Parathyroid adenoma (tissue), 2 donors: Measurements from ENCODE around the gene ARSB.

ENCODE experiments used
- H2AFZ ChIP-seq: fragments of 300-600 bp; sonication (generic); one replicate; pipeline ENCODE4 v1.7.0; 2017; ENCODE audit warnings: antibody characterized with exemption, mild to moderate bottlenecking
- H3K27ac ChIP-seq: fragments of 300-600 bp; sonication (generic); one replicate; pipeline ENCODE4 v1.7.0; 2017
- H3K27me3 ChIP-seq: fragments of 300-600 bp; sonication (generic); one replicate; pipeline ENCODE4 v1.7.0; 2017; ENCODE audit warnings: low read length; ENCODE audit not compliant: control insufficient read depth, insufficient read depth
- H3K36me3 ChIP-seq: fragments of 300-600 bp; sonication (generic); one replicate; pipeline ENCODE4 v1.7.0; 2017; ENCODE audit warnings: low read length; ENCODE audit not compliant: control insufficient read depth, insufficient read depth
- H3K4me1 ChIP-seq: fragments of 300-600 bp; sonication (generic); one replicate; pipeline ENCODE4 v1.7.0; 2017; ENCODE audit warnings: control low read depth
- H3K4me2 ChIP-seq: fragments of 300-600 bp; sonication (generic); one replicate; pipeline ENCODE4 v1.7.0; 2017; ENCODE audit warnings: low read length
- H3K4me3 ChIP-seq: fragments of 300-600 bp; sonication (generic); one replicate; pipeline ENCODE4 v1.7.0; 2017; ENCODE audit warnings: low read depth, low read length
- H3K79me2 ChIP-seq: fragments of 300-600 bp; sonication (generic); one replicate; pipeline ENCODE4 v1.7.0; 2017; ENCODE audit warnings: control low read depth
- H3K9ac ChIP-seq: fragments of 300-600 bp; sonication (generic); one replicate; pipeline ENCODE4 v1.7.0; 2017; ENCODE audit warnings: mild to moderate bottlenecking
- H3K9me3 ChIP-seq: fragments of 300-600 bp; sonication (generic); one replicate; pipeline ENCODE4 v1.7.0; 2017; ENCODE audit warnings: low read length; ENCODE audit not compliant: control insufficient read depth
- TF ChIP-seq, protein P1 (sequence below): fragments of 300-600 bp; sonication (generic); IDR thresholded peaks from one replicate; pipeline ENCODE4 v1.7.0; 2017; ENCODE audit warnings: antibody characterized with exemption, mild to moderate bottlenecking
- donor health status: primary hyperparathyroidism.

The ARSB gene

DNA sequence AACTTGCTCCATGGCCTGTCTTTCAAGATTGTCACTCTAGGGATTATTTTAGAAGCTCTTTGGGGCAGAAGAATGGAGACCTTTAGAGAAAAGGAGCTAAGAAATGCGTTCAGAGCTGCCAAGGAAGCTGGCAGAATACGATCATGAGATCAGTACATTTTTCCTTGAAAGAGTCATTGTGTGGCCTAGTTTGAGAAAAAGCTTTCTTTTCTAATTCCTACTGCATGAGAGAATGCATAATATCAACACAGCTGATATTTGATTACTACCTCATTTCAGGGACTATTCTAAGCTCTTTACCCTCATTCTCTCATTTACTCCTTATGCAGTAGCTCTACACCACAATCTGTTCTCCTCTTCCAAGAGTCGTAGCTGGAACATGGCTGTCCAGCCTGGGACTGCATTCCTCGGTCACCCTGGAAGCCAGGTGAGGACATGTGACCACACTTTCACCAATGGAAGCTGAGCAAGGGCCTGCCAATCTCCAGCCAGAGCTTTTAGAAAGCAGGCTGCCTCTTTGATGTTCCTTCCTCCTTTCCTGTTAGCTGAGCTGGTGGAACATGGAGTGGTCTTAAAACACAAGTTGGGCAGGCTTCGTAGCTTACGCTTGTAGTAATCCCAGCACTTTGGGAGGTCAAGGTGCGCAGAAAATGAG is 237.3 kb downstream of the ARSB start:
- no peak overlapping the region for H2AFZ ChIP-seq
- H3K9me3 ChIP-seq, result no peaks in the 10 kb centered on the region
- no peaks in the 10 kb centered on the region for H3K27me3 ChIP-seq
- TF ChIP-seq, protein P1, sequence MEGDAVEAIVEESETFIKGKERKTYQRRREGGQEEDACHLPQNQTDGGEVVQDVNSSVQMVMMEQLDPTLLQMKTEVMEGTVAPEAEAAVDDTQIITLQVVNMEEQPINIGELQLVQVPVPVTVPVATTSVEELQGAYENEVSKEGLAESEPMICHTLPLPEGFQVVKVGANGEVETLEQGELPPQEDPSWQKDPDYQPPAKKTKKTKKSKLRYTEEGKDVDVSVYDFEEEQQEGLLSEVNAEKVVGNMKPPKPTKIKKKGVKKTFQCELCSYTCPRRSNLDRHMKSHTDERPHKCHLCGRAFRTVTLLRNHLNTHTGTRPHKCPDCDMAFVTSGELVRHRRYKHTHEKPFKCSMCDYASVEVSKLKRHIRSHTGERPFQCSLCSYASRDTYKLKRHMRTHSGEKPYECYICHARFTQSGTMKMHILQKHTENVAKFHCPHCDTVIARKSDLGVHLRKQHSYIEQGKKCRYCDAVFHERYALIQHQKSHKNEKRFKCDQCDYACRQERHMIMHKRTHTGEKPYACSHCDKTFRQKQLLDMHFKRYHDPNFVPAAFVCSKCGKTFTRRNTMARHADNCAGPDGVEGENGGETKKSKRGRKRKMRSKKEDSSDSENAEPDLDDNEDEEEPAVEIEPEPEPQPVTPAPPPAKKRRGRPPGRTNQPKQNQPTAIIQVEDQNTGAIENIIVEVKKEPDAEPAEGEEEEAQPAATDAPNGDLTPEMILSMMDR, result no peak
- no peak overlapping the region for H3K4me3 ChIP-seq
- no peaks in the 10 kb centered on the region for H3K36me3 ChIP-seq
- H3K4me2 ChIP-seq, result no peak overlapping the region
- H3K27ac ChIP-seq, result no peak overlapping the region
- H3K4me1 ChIP-seq, result no peaks in the 10 kb centered on the region
- H3K9ac ChIP-seq, result no peak overlapping the region
- H3K79me2 ChIP-seq, result no peaks in the 10 kb centered on the region

DNA sequence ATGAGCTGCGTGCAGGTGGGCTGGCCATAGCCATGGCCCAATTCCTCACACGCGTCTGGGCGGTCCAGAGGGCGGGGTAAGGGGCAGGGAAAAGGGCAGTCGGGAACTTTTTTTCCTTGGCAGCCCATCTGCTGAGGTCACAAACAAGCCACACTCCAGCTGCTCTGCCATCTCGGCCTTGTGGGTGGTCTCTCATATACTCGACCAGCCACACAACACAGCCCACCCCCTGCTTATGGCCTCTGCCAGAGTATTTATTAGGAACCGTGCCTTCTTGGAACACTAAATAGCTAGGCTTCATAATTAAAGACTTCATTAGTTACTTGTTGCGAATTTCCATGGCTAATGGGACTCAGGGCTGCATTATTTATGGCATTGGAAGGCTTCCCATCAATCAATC is 238.1 kb downstream of the ARSB start:
- TF ChIP-seq, protein P1, result no peak
- Histone ChIP-seq H3K4me2 (no peak overlapping the region), H3K4me1 (no peaks in the 10 kb centered on the region), H3K9ac (no peak overlapping the region), H3K9me3 (no peaks in the 10 kb centered on the region), H3K27ac (no peak overlapping the region), H3K79me2 (no peaks in the 10 kb centered on the region), H3K36me3 (no peaks in the 10 kb centered on the region), H3K27me3 (no peaks in the 10 kb centered on the region), H2AFZ (no peak overlapping the region), H3K4me3 (no peak overlapping the region)

DNA sequence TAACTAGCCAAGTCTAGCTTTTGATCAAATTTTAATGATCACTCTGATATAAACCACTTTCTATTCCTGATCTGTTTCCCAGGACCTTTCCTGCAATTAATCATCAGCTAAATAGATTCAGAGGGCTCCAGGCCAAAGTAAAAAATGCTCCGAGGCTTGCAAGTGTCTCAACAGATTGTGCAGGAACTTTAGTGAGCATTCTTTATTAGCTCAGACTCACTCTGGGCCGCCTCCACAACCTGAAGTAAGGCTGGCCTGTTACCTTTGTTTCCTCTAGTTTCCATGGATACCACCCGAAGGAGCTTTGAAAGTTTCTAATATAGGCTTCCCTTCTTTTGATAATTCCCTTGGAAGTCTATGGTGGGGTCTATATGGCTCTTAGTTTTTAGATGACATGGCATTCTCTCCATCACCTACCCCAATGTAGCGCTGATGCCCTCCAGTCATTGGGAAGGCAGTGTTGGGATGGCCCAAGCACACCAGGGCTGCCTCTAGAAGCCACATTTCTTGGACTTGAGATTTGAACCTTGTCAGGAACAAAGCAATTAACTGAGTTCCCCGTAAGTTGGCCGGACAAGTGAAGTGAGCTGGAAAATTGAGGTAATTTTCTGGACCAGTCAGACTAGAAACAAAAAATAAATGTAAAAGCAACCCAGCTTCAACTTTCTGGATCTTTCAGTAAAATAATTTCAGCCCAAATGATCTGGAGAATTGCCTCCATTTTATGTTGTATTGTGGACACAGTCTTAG is 238.9 kb downstream of the ARSB start:
- TF ChIP-seq, protein P1, result no peak
- Histone ChIP-seq H3K79me2 (no peaks in the 10 kb centered on the region), H3K4me3 (no peak overlapping the region), H3K36me3 (no peaks in the 10 kb centered on the region), H3K27me3 (no peaks in the 10 kb centered on the region), H3K4me2 (no peak overlapping the region), H3K9ac (no peak overlapping the region), H3K4me1 (no peaks in the 10 kb centered on the region), H3K27ac (no peak overlapping the region), H3K9me3 (no peaks in the 10 kb centered on the region), H2AFZ (no peak overlapping the region)

DNA sequence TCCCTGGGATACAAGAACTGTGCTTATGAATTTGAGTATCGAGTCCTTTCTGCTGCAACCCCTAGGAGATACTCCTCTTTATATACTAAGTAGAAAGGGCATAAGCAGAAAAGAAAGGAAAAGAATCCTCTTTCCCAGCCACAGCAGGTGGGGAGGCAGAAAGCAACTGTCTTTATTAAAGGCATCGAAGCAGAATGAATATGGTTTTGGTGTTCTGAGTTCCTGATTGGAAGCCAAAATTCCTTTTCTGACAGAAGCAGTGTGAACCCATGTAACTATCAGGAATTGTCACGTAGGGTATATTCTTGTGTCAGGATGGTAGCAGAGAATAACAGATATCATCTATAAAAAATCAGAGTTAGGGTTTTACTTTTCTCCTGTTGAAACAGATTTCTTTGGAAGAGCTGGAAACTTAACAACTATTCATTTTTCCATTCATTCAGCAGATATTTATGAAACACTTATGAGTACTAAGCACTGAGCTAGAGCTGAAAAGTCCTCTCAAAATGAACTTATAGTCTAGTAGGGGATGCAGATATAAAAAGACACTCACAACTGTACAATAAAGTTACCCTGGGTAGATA is 240.1 kb downstream of the ARSB start:
- no peak overlapping the region for H3K9ac ChIP-seq
- H3K4me2 ChIP-seq, result no peak overlapping the region
- H3K9me3 ChIP-seq, result no peaks in the 10 kb centered on the region
- H3K36me3 ChIP-seq, result no peaks in the 10 kb centered on the region
- H2AFZ ChIP-seq, result no peak overlapping the region
- no peak overlapping the region for H3K4me3 ChIP-seq
- TF ChIP-seq, protein P1, result no peak
- H3K27me3 ChIP-seq, result no peaks in the 10 kb centered on the region
- H3K4me1 ChIP-seq, result no peaks in the 10 kb centered on the region
- H3K79me2 ChIP-seq, result no peaks in the 10 kb centered on the region
- no peak overlapping the region for H3K27ac ChIP-seq
